Measurements from ENCODE around the gene HIVEP2. TPM values are rescaled to one million over a fixed set of nuclear protein-coding genes. Genes with fewer than 3 reads are reported as not detected.

The HIVEP2 gene
- total RNA-seq, 1 experiment from 2014 or later, result 9.1 TPM

GRCh38 chr6:142848156-142848555 lies 96.8 kb downstream of the HIVEP2 start:
- no peaks in the 10 kb centered on the region for H3K9me2 ChIP-seq (replicated peaks; ENCODE audit: low read length)
- no peak for DNase-seq
- no peaks in the 10 kb centered on the region for H3K9me3 ChIP-seq (ENCODE audit: low read length)
- peaks cover 82% of the 10 kb centered on the region for H3K4me1 ChIP-seq (ENCODE audit: insufficient read depth, low read length)
- H3F3A ChIP-seq (ENCODE audit: low read length, unreplicated experiment), result no peaks in the 10 kb centered on the region
- peak overlapping the region; percentile 98; the same call in 1 of the 2 replicates for H3K27ac ChIP-seq (ENCODE audit: low read length)
- H3K9ac ChIP-seq (ENCODE audit: low read length), result no peak overlapping the region
- no peak overlapping the region for H2AFZ ChIP-seq (ENCODE audit: low read length)
- no TSS peak for BruUV-seq (replicated peaks)
- CTCF ChIA-PET, result no interaction called here
- peaks cover 38% of the 10 kb centered on the region; the same call in 1 of the 2 replicates for H3K79me2 ChIP-seq (ENCODE audit: low read length)
- H4K20me1 ChIP-seq (ENCODE audit: low read length), result no peaks in the 10 kb centered on the region
- H3K36me3 ChIP-seq (ENCODE audit: low read depth, low read length), result no peaks in the 10 kb centered on the region
- POLR2A ChIA-PET (ENCODE audit: unreplicated experiment), result no interaction called here
- TF ChIP-seq EZH2phosphoT487 (IDR thresholded peaks at IDR 0.05; ENCODE audit: borderline replicate concordance, low read length) (no peak), EZH2 (IDR thresholded peaks at IDR 0.05; ENCODE audit: low read length, unreplicated experiment) (no peak), CTCF (conservative IDR thresholded peaks at IDR 0.05; ENCODE audit: low read depth, low read length) (no peak)
- no peak overlapping the region for H3K4me3 ChIP-seq (ENCODE audit: low read length)
- intact Hi-C loops (cut with micrococcal nuclease), result loop anchor here (10.0 kb wide), 1 partner anchor 153 kb away; no protein-coding TSS in a partner anchor
- no peak overlapping the region for H3K4me2 ChIP-seq (ENCODE audit: low read length)
- H3K27me3 ChIP-seq (ENCODE audit: low read length), result no peaks in the 10 kb centered on the region
- no peak for ATAC-seq

GRCh38 chr6:142846883-142847287 lies 98.1 kb downstream of the HIVEP2 start:
- ChIA-PET POLR2A (ENCODE audit: unreplicated experiment) (no interaction called here), CTCF (no interaction called here)
- peaks cover 33% of the 10 kb centered on the region; the same call in 1 of the 2 replicates for H3K79me2 ChIP-seq (ENCODE audit: low read length)
- H3K4me2 ChIP-seq (ENCODE audit: low read length), result peak overlapping the region; percentile 96
- no peaks in the 10 kb centered on the region for H3K9me2 ChIP-seq (replicated peaks; ENCODE audit: low read length)
- peak overlapping the region; percentile 1; the same call in 1 of the 2 replicates for H3K4me3 ChIP-seq (ENCODE audit: low read length)
- H4K20me1 ChIP-seq (ENCODE audit: low read length), result no peaks in the 10 kb centered on the region
- no peaks in the 10 kb centered on the region for H3K9me3 ChIP-seq (ENCODE audit: low read length)
- DNase-seq (peak; percentile 74), ATAC-seq (peak; percentile 16)
- H3K27ac ChIP-seq (ENCODE audit: low read length), result peak overlapping the region; percentile 98
- H3K4me1 ChIP-seq (ENCODE audit: insufficient read depth, low read length), result peaks cover 79% of the 10 kb centered on the region
- BruUV-seq (replicated peaks), result no TSS peak
- no peaks in the 10 kb centered on the region for H3F3A ChIP-seq (ENCODE audit: low read length, unreplicated experiment)
- TF ChIP-seq CTCF (conservative IDR thresholded peaks at IDR 0.05; ENCODE audit: low read depth, low read length) (no peak), EZH2phosphoT487 (IDR thresholded peaks at IDR 0.05; ENCODE audit: borderline replicate concordance, low read length) (no peak), EZH2 (IDR thresholded peaks at IDR 0.05; ENCODE audit: low read length, unreplicated experiment) (no peak)
- intact Hi-C loops (cut with micrococcal nuclease), result loop anchor here (10.0 kb wide), 1 partner anchor 152 kb away; no protein-coding TSS in a partner anchor
- no peaks in the 10 kb centered on the region for H3K27me3 ChIP-seq (ENCODE audit: low read length)
- peak overlapping the region; percentile 87 for H3K9ac ChIP-seq (ENCODE audit: low read length)
- H3K36me3 ChIP-seq (ENCODE audit: low read depth, low read length), result no peaks in the 10 kb centered on the region
- H2AFZ ChIP-seq (ENCODE audit: low read length), result no peak overlapping the region

GRCh38 chr6:142846459-142846831 lies 98.5 kb downstream of the HIVEP2 start:
- DNase-seq (peak; percentile 32), ATAC-seq (no peak)
- peak overlapping the region; percentile 96 for H3K4me2 ChIP-seq (ENCODE audit: low read length)
- no TSS peak for BruUV-seq (replicated peaks)
- H3K27me3 ChIP-seq (ENCODE audit: low read length), result no peaks in the 10 kb centered on the region
- H3K79me2 ChIP-seq (ENCODE audit: low read length), result peaks cover 33% of the 10 kb centered on the region; the same call in 1 of the 2 replicates
- intact Hi-C loops (cut with micrococcal nuclease), result loop anchor here (10.0 kb wide), 1 partner anchor 152 kb away; no protein-coding TSS in a partner anchor
- peak overlapping the region; percentile 64; the same call in 1 of the 2 replicates for H3K4me3 ChIP-seq (ENCODE audit: low read length)
- H3K36me3 ChIP-seq (ENCODE audit: low read depth, low read length), result no peaks in the 10 kb centered on the region
- no peaks in the 10 kb centered on the region for H3K9me2 ChIP-seq (replicated peaks; ENCODE audit: low read length)
- TF ChIP-seq EZH2phosphoT487 (IDR thresholded peaks at IDR 0.05; ENCODE audit: borderline replicate concordance, low read length) (no peak), EZH2 (IDR thresholded peaks at IDR 0.05; ENCODE audit: low read length, unreplicated experiment) (no peak), CTCF (conservative IDR thresholded peaks at IDR 0.05; ENCODE audit: low read depth, low read length) (no peak)
- ChIA-PET CTCF (no interaction called here), POLR2A (ENCODE audit: unreplicated experiment) (no interaction called here)
- no peaks in the 10 kb centered on the region for H3K9me3 ChIP-seq (ENCODE audit: low read length)
- H3K4me1 ChIP-seq (ENCODE audit: insufficient read depth, low read length), result peaks cover 78% of the 10 kb centered on the region
- H4K20me1 ChIP-seq (ENCODE audit: low read length), result no peaks in the 10 kb centered on the region
- H3F3A ChIP-seq (ENCODE audit: low read length, unreplicated experiment), result no peaks in the 10 kb centered on the region
- no peak overlapping the region for H2AFZ ChIP-seq (ENCODE audit: low read length)
- peak overlapping the region; percentile 87 for H3K9ac ChIP-seq (ENCODE audit: low read length)
- H3K27ac ChIP-seq (ENCODE audit: low read length), result peak overlapping the region; percentile 98

Data from PC-3 (cell line).